Suprapubic skin (tissue), 4 donors: ENCODE results near the gene SKIC8. TPM values are rescaled to one million over a fixed set of nuclear protein-coding genes. Genes with fewer than 3 reads are reported as not detected.

Experiments
- DNase-seq, 2 donors: peaks; one replicate each; pipeline ENCODE4 v3.0.0-alpha.2; 2019; ENCODE audit warnings: low spot score in 2 of 2
- H3K27ac ChIP-seq: fragments of 200-600 bp; sonication (generic); one replicate; pipeline ENCODE4 v1.5.1; 2019
- H3K27me3 ChIP-seq: fragments of 200-600 bp; sonication (generic); one replicate; pipeline ENCODE4 v1.5.1; 2019
- H3K36me3 ChIP-seq: fragments of 200-600 bp; sonication (generic); one replicate; pipeline ENCODE4 v1.5.1; 2019
- H3K4me1 ChIP-seq: fragments of 200-600 bp; sonication (generic); one replicate; pipeline ENCODE4 v1.5.1; 2019
- H3K4me3 ChIP-seq: fragments of 200-600 bp; sonication (generic); one replicate; pipeline ENCODE4 v1.5.1; 2019; ENCODE audit warnings: mild to moderate bottlenecking
- H3K9me3 ChIP-seq: fragments of 200-600 bp; sonication (generic); one replicate; pipeline ENCODE4 v1.5.1; 2019
- CTCF ChIP-seq, 2 donors: fragments of 200-600 bp in 1 of 2; fragments of 450-650 bp in 1 of 2; sonication (generic) in 1 of 2; IDR thresholded peaks; one replicate each; pipeline ENCODE4 v1.5.1; 2016 to 2019; ENCODE audit warnings: antibody characterized with exemption in 2 of 2, mild to moderate bottlenecking in 1 of 2, moderate library complexity in 1 of 2
- EP300 ChIP-seq: sonication (generic); formaldehyde crosslinking; IDR thresholded peaks from one replicate; pipeline ENCODE4 v1.6.1; 2017; ENCODE audit warnings: antibody characterized with exemption
- POLR2A ChIP-seq, 2 donors: fragments of 450-650 bp; IDR thresholded peaks; one replicate each; pipeline ENCODE4 v1.6.1; 2017; ENCODE audit warnings: antibody characterized with exemption in 2 of 2, mild to moderate bottlenecking in 2 of 2, moderate library complexity in 2 of 2
- POLR2AphosphoS5 ChIP-seq, 3 donors: sonication (generic); formaldehyde crosslinking; IDR thresholded peaks; one replicate each; pipeline ENCODE4 v1.6.1; 2017; ENCODE audit warnings: antibody characterized with exemption in 3 of 3
- WGBS: methylation state at CpG from one replicate; pipeline ENCODE4 v1.1.5; 2018; 5-methylcytosine and 5-hydroxymethylcytosine counted together
- total RNA-seq, 4 donors: library from RNA; depleted of rRNA; stranded (reverse); fragments of >200 nt; gene quantifications; one replicate each; pipeline ENCODE4 v1.1.0, GENCODE V29; 2016

SKIC8 gene
- total RNA-seq, 4 donors from 2014 or later = 42.9 to 69.9 (median 56.2) TPM

GRCh38 chr15:78324144-78324543 is 24.7 kb upstream of the SKIC8 start:
- Histone ChIP-seq H3K9me3 (no peaks in the 10 kb centered on the region), H3K36me3 (no peaks in the 10 kb centered on the region), H3K4me3 (no peak overlapping the region), H3K27ac (no peak overlapping the region), H3K4me1 (no peaks in the 10 kb centered on the region), H3K27me3 (no peaks in the 10 kb centered on the region)
- DNase-seq = no peak
- no peak for TF ChIP-seq CTCF (IDR thresholded peaks at IDR 0.05)
- no peak for TF ChIP-seq EP300
- no peak for TF ChIP-seq POLR2AphosphoS5 (IDR thresholded peaks at IDR 0.05)
- TF ChIP-seq POLR2A (IDR thresholded peaks at IDR 0.05) = no peak
- 94% methylated on average over 5 of the region's 5 CpGs for WGBS

DNA sequence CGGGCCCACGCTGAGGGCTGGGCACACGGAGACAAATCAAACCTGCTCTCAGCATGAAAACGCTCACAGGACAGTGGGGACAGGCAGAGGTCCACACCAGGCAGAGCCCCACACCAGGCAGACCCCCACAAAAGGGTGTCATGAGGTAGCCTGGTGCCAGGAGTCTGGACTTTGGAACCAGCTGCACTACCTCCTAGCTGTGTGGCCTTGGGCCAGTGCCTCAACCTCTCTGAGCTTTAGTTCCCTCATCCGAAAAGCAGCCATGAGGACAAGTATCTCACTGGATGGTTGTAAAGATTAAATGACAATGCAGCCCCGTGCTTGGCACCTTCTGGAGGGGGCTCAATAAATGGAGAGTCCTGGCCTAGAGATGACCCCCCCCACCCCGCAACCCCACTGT is 24.3 kb upstream of the SKIC8 start:
- no peaks in the 10 kb centered on the region for H3K27me3 ChIP-seq
- DNase-seq = no peak
- H3K4me3 ChIP-seq = no peak overlapping the region
- no peaks in the 10 kb centered on the region for H3K4me1 ChIP-seq
- no peak overlapping the region for H3K27ac ChIP-seq
- no peaks in the 10 kb centered on the region for H3K9me3 ChIP-seq
- no peak for TF ChIP-seq EP300
- 100% methylated on average over 6 of the region's 7 CpGs for WGBS
- H3K36me3 ChIP-seq = no peaks in the 10 kb centered on the region

GRCh38 chr15:78322724-78323521 is 23.5 kb upstream of the SKIC8 start:
- Histone ChIP-seq H3K36me3 (no peaks in the 10 kb centered on the region), H3K27me3 (no peaks in the 10 kb centered on the region), H3K4me1 (no peaks in the 10 kb centered on the region), H3K27ac (no peak overlapping the region), H3K4me3 (no peak overlapping the region), H3K9me3 (no peaks in the 10 kb centered on the region)
- WGBS = 88% methylated on average over 15 of the region's 19 CpGs
- TF ChIP-seq EP300 (no peak), POLR2A (IDR thresholded peaks at IDR 0.05) (no peak), POLR2AphosphoS5 (IDR thresholded peaks at IDR 0.05) (no peak), CTCF (IDR thresholded peaks at IDR 0.05) (no peak)
- no peak for DNase-seq

DNA sequence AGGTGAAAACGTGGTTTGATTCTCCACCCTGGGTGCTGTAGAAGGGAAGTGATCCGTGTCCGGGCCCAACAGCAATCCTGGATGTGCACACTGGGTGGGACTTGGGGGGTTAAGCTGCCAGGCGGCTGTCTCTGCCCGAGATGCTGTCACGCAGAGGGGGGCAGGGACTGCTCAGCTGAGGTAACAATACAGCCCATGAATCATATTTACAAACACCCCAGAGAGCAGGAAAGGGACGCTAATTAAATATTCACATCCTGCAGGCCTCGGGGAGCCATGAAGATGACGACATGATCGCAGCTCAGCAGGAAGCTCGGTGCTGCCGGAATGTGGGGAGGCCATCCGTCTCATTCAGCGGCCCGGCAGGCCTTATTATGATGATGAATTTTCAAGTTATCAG is 22.8 kb upstream of the SKIC8 start:
- Histone ChIP-seq H3K27me3 (no peaks in the 10 kb centered on the region), H3K27ac (no peak overlapping the region), H3K9me3 (no peaks in the 10 kb centered on the region), H3K4me1 (no peaks in the 10 kb centered on the region), H3K36me3 (no peaks in the 10 kb centered on the region), H3K4me3 (no peak overlapping the region)
- WGBS = 73% methylated on average over 12 of the region's 15 CpGs
- no peak for TF ChIP-seq POLR2A (IDR thresholded peaks at IDR 0.05)
- DNase-seq = no peak

GRCh38 chr15:78321786-78322185 is 22.4 kb upstream of the SKIC8 start:
- H3K4me1 ChIP-seq = no peaks in the 10 kb centered on the region
- H3K27me3 ChIP-seq = no peaks in the 10 kb centered on the region
- no peaks in the 10 kb centered on the region for H3K9me3 ChIP-seq
- no peak overlapping the region for H3K4me3 ChIP-seq
- DNase-seq = no peak
- no peak for TF ChIP-seq POLR2A (IDR thresholded peaks at IDR 0.05)
- TF ChIP-seq EP300 = no peak
- no peak for TF ChIP-seq CTCF (IDR thresholded peaks at IDR 0.05)
- TF ChIP-seq POLR2AphosphoS5 (IDR thresholded peaks at IDR 0.05) = no peak
- no peaks in the 10 kb centered on the region for H3K36me3 ChIP-seq
- no peak overlapping the region for H3K27ac ChIP-seq
- WGBS = 75% methylated on average over 2 of the region's 4 CpGs

DNA sequence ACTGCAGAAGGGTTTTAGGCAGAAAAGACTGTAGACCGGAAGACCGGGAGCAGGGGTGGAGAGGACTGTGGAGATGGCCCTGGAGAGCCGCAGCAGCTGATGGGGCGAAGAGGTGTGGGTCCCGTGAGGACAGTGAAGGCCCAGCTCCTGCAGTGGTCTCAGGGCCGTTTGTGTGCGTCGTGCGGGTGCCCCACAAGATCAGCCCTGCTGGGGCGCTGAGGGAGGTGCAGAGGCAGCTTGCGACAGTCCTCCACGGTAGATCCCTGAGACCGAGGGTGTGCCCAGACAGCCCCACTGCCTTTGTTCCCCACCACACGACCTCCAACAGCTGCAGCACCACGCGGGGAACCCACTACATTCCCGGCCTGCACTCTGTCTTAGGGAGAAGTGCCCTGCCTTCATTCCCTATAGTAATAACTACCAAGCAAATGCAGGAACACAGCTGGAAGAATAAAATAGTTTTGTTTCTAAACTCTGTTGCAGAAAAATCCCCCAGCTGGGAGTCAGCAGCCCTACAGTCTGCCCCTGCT is 21.7 kb upstream of the SKIC8 start:
- 96% methylated on average over 10 of the region's 17 CpGs for WGBS
- no peak for DNase-seq
- Histone ChIP-seq H3K36me3 (no peaks in the 10 kb centered on the region), H3K9me3 (no peaks in the 10 kb centered on the region), H3K4me1 (no peaks in the 10 kb centered on the region), H3K4me3 (no peak overlapping the region), H3K27ac (no peak overlapping the region), H3K27me3 (no peaks in the 10 kb centered on the region)
- no peak for TF ChIP-seq EP300
